OCI-LY3 (cell line): ENCODE results near the gene GLYR1.
"Not testable (repeated sequence)": the region's sequence is repeated elsewhere in the genome, so short reads cannot be mapped to it uniquely, and the experiment has no call there.

ENCODE experiments used
- CTCF ChIP-seq: fragments of 200-600, 300-600 bp; sonication (generic); IDR thresholded peaks from 2 replicates; pipeline ENCODE4 v1.5.1; 2014; ENCODE audit warnings: antibody characterized with exemption, low read length, low read depth
- EZH2phosphoT487 ChIP-seq: fragments of 200-600 bp; shearing (Covaris generic); IDR thresholded peaks from 2 replicates; pipeline ENCODE4 v1.6.1; 2018; ENCODE audit warnings: antibody characterized with exemption, mixed run types, low read depth

- not testable (repeated sequence) for TF ChIP-seq CTCF, EZH2phosphoT487
Measured at GRCh38 chr16:4784444-4784987, 62.6 kb downstream of the GLYR1 start.
